DMS 273 (cell line): ENCODE data around the gene ERN1.
A peak's percentile ranks its signal among the peaks of the same experiment; 100 is the strongest.

Source experiments
- DNase-seq: peaks from one replicate; lab custom pipeline; 2025; ENCODE audit not compliant: unreplicated experiment; lab: John Stamatoyannopoulos, UW

Gene ERN1

GRCh38 chr17:64084940-64085649 lies 44.8 kb downstream of the ERN1 start:
- peak; percentile 27 for DNase-seq

GRCh38 chr17:64084086-64084939 lies 45.6 kb downstream of the ERN1 start:
- peak; percentile 45 for DNase-seq

- peak; percentile 19 for DNase-seq
Measured at GRCh38 chr17:64083563-64084085, 46.3 kb downstream of the ERN1 start.

- DNase-seq, result no peak
Measured at GRCh38 chr17:64083093-64083492, 46.9 kb downstream of the ERN1 start.

GRCh38 chr17:64081802-64082799 lies 47.8 kb downstream of the ERN1 start:
- DNase-seq, result peak; percentile 94

GRCh38 chr17:64080174-64080618 lies 49.7 kb downstream of the ERN1 start:
- no peak for DNase-seq

GRCh38 chr17:64077379-64077778 lies 52.6 kb downstream of the ERN1 start:
- no peak for DNase-seq

GRCh38 chr17:64075913-64076312 lies 54.0 kb downstream of the ERN1 start:
- DNase-seq, result no peak

- no peak for DNase-seq
Measured at GRCh38 chr17:64074704-64075426, 55.1 kb downstream of the ERN1 start.

GRCh38 chr17:64073771-64074703 lies 55.9 kb downstream of the ERN1 start:
- no peak for DNase-seq

- no peak for DNase-seq
Measured at GRCh38 chr17:64071111-64071510, 58.8 kb downstream of the ERN1 start.

GRCh38 chr17:64070213-64070612 lies 59.7 kb downstream of the ERN1 start:
- DNase-seq, result no peak

GRCh38 chr17:64069143-64069542 lies 60.8 kb downstream of the ERN1 start:
- no peak for DNase-seq

- no peak for DNase-seq
Measured at GRCh38 chr17:64067657-64068056, 62.3 kb downstream of the ERN1 start.

GRCh38 chr17:64066716-64067115 lies 63.2 kb downstream of the ERN1 start:
- DNase-seq, result no peak

- DNase-seq, result no peak
Measured at GRCh38 chr17:64065161-64065560, 64.8 kb downstream of the ERN1 start.

- DNase-seq, result no peak
Measured at GRCh38 chr17:64064331-64064730, 65.6 kb downstream of the ERN1 start.

GRCh38 chr17:64063766-64064224 lies 66.1 kb downstream of the ERN1 start:
- DNase-seq, result peak; percentile 38

- no peak for DNase-seq
Measured at GRCh38 chr17:64063088-64063487, 66.9 kb downstream of the ERN1 start.
